Ascending aorta (tissue), 2 donors: ENCODE measurements around the gene ZNF292. TPM values are rescaled to one million over a fixed set of nuclear protein-coding genes. Genes with fewer than 3 reads are reported as not detected.
"Not testable (repeated sequence)": the region's sequence is repeated elsewhere in the genome, so short reads cannot be mapped to it uniquely, and the experiment has no call there.

Experiments used
- DNase-seq, 2 donors: peaks; one replicate each; pipeline ENCODE4 v3.0.0-alpha.2; 2019; ENCODE audit warnings: low spot score in 2 of 2
- H3K27ac ChIP-seq, 2 donors: fragments of 200-600 bp; sonication (generic); one replicate each; pipeline ENCODE4 v1.5.1; 2016 to 2017; ENCODE audit warnings: mild to moderate bottlenecking in 1 of 2
- H3K27me3 ChIP-seq: fragments of 200-600 bp; sonication (generic); one replicate; pipeline ENCODE4 v1.5.1; 2017
- H3K36me3 ChIP-seq, 2 donors: fragments of 200-600 bp; sonication (generic); one replicate each; pipeline ENCODE4 v1.5.1; 2016
- H3K4me1 ChIP-seq, 2 donors: fragments of 200-600 bp; sonication (generic); one replicate each; pipeline ENCODE4 v1.5.1; 2016 to 2017; ENCODE audit warnings: mild to moderate bottlenecking in 1 of 2
- H3K4me3 ChIP-seq, 2 donors: fragments of 200-600 bp; sonication (generic); one replicate each; pipeline ENCODE4 v1.5.1; 2016 to 2017; ENCODE audit warnings: mild to moderate bottlenecking in 1 of 2
- H3K9me3 ChIP-seq, 2 donors: fragments of 200-600 bp; sonication (generic); one replicate each; pipeline ENCODE4 v1.5.1; 2016
- CTCF ChIP-seq, 3 experiments: fragments of 200-600 bp in 2 of 3; fragments of 450-650 bp in 1 of 3; sonication (generic) in 2 of 3; IDR thresholded peaks; one replicate each; pipeline ENCODE4 v1.5.1; 2016 to 2019; ENCODE audit warnings: antibody characterized with exemption in 3 of 3, mild to moderate bottlenecking in 1 of 3, moderate library complexity in 1 of 3
- intact Hi-C: fragments of 100-400 bp; cut with DNase I; formaldehyde crosslinking; loops from one replicate; pipeline ENCODE4 v1.15.1; 2023
- total RNA-seq: library from RNA; depleted of rRNA; stranded (reverse); fragments of >200 nt; gene quantifications from one replicate; pipeline ENCODE4 v1.1.0, GENCODE V29; 2016

ZNF292 gene
- total RNA-seq, 1 donor from 2014 or later, result 19.1 TPM

DNA sequence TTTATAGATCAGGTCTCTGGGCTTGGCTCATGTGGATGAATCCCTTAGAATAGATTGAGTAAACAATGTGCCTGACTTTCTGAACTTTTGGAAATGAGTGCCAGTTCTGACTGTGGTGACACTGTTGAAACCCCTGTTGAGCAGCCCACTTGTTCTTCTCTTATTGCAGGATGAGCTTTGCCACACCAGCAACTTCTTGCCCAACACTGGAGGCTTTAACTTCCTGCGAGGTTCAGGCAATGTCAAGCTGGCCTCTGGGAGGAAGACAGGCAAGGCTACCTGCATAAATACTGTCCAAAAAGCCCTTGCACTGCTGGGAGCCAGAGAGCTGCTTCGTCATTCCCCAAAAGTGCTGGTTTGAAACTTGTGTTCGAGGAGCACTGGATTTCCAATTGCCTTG, 134.2 kb downstream of the ZNF292 start:
- H3K4me1 ChIP-seq, result no peaks in the 10 kb centered on the region
- DNase-seq, result no peak
- TF ChIP-seq CTCF (IDR thresholded peaks at IDR 0.05), result no peak
- no peaks in the 10 kb centered on the region for H3K9me3 ChIP-seq
- H3K4me3 ChIP-seq, result no peak overlapping the region
- H3K36me3 ChIP-seq, result no peaks in the 10 kb centered on the region
- H3K27me3 ChIP-seq, result no peaks in the 10 kb centered on the region
- H3K27ac ChIP-seq, result no peak overlapping the region
- intact Hi-C loops, result no loop called here

- intact Hi-C loops, result no loop called here
- H3K4me1 ChIP-seq, result no peaks in the 10 kb centered on the region
These were observed 136.5 kb downstream of the ZNF292 start for GRCh38 chr6:87291883-87292282.

DNA sequence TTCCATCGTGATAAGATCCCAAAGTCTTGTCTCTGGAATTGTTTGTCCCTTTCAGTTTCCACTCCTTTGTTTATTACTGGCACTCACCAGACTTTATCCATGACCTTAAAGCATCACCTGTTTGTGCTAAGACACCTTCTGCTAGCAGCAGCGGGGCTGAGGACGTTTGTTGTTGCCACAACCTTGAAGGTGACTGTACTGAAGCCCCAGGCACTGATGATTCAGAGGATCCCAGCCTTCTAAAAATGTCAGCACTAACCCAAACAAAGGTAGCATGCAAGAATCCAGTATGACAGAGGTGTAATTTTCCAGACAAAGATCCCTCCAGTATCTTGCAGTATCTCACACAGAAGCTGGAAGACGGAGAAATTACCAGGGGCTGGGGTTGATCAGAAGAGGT, 138.2 kb downstream of the ZNF292 start:
- intact Hi-C loops, result no loop called here
- no peaks in the 10 kb centered on the region for H3K36me3 ChIP-seq
- DNase-seq, result no peak
- no peak overlapping the region for H3K4me3 ChIP-seq
- TF ChIP-seq CTCF (IDR thresholded peaks at IDR 0.05), result no peak
- no peaks in the 10 kb centered on the region for H3K9me3 ChIP-seq
- H3K27me3 ChIP-seq, result no peaks in the 10 kb centered on the region
- H3K4me1 ChIP-seq, result no peaks in the 10 kb centered on the region
- no peak overlapping the region for H3K27ac ChIP-seq

More at GRCh38 chr6:87291883-87292282, 136.5 kb downstream of the ZNF292 start:
- H3K27me3 ChIP-seq, result no peaks in the 10 kb centered on the region
- H3K27ac ChIP-seq, result no peak overlapping the region
- H3K9me3 ChIP-seq, result no peaks in the 10 kb centered on the region
- TF ChIP-seq CTCF (IDR thresholded peaks at IDR 0.05), result no peak
- no peak for DNase-seq
- H3K36me3 ChIP-seq, result no peaks in the 10 kb centered on the region
- no peak overlapping the region for H3K4me3 ChIP-seq

- intact Hi-C loops, result no loop called here
- DNase-seq, result no peak
- Histone ChIP-seq H3K9me3 (no peaks in the 10 kb centered on the region), H3K27ac (no peak overlapping the region), H3K36me3 (no peaks in the 10 kb centered on the region), H3K27me3 (no peaks in the 10 kb centered on the region), H3K4me1 (no peaks in the 10 kb centered on the region), H3K4me3 (no peak overlapping the region)
- TF ChIP-seq CTCF (IDR thresholded peaks at IDR 0.05), result no peak
These were observed 141.8 kb downstream of the ZNF292 start for GRCh38 chr6:87297119-87297518.

GRCh38 chr6:87301277-87301676, 145.9 kb downstream of the ZNF292 start:
- intact Hi-C loops, DNase-seq, H3K4me1 ChIP-seq, H3K4me3 ChIP-seq, H3K27ac ChIP-seq, H3K27me3 ChIP-seq, H3K36me3 ChIP-seq, H3K9me3 ChIP-seq: not testable (repeated sequence)

DNA sequence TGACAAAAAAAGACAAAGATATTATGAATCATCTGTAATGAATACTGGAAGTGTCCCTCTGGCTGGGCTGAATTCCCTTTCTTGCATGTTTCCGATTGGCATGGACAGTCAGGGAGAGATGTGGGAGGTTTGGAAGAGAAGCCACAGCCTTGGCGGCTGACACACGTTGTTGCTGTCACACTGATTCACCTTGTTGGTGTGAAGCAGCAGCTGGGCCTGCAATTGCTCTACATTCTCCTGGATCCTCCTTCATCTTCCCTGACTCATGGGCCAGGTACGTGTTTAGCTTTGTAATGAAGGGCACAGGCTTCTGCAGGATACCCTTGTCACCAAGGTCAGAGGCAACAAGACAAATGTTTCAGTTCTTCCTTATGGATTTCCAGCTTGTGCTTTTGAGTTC, 153.6 kb downstream of the ZNF292 start:
- TF ChIP-seq CTCF (IDR thresholded peaks at IDR 0.05), result no peak
- Histone ChIP-seq H3K9me3 (no peaks in the 10 kb centered on the region), H3K27me3 (no peaks in the 10 kb centered on the region), H3K27ac (no peak overlapping the region), H3K36me3 (no peaks in the 10 kb centered on the region), H3K4me3 (no peak overlapping the region), H3K4me1 (no peaks in the 10 kb centered on the region)
- DNase-seq, result no peak
- intact Hi-C loops, result no loop called here
